Fibroblast of upper back skin (primary cell): ENCODE results near the gene USP36.
"Not testable (repeated sequence)": the region's sequence is repeated elsewhere in the genome, so short reads cannot be mapped to it uniquely, and the experiment has no call there.

Experiments used
- DNase-seq: peaks from one replicate; pipeline ENCODE4 v3.0.0-alpha.2; 2013

The USP36 gene

DNA sequence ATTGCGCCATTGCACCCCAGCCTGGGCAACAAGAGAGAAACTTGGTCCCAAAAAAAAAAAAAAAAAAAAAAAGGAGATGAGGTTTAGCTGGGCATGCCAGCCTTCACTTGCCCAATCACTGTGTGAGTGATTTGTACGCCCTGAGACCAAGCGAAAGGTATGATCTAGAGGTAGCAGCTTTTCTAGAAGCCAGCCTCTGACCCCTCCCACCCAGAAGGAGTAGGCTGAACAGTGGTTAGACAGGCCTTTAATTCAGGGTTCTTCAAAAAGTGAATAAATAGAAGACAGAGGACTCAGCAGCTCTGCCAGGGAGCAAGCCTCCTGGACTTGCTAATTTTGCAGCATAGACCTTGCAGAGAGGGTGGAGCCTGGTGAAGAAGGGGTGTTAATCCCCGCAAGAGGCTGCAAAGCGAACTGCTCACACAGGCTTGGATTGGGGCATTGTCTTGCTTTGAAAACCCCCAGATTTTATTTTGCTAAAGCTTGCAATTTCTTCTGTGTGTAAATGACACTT, 51.4 kb downstream of the USP36 start:
- DNase-seq: no peak

- no peak for DNase-seq
These were observed 52.2 kb downstream of the USP36 start for GRCh38 chr17:78788451-78788850.

- DNase-seq: no peak
These were observed 53.2 kb downstream of the USP36 start for GRCh38 chr17:78787444-78787843.

GRCh38 chr17:78785663-78786057, 55.0 kb downstream of the USP36 start:
- no peak for DNase-seq

DNA sequence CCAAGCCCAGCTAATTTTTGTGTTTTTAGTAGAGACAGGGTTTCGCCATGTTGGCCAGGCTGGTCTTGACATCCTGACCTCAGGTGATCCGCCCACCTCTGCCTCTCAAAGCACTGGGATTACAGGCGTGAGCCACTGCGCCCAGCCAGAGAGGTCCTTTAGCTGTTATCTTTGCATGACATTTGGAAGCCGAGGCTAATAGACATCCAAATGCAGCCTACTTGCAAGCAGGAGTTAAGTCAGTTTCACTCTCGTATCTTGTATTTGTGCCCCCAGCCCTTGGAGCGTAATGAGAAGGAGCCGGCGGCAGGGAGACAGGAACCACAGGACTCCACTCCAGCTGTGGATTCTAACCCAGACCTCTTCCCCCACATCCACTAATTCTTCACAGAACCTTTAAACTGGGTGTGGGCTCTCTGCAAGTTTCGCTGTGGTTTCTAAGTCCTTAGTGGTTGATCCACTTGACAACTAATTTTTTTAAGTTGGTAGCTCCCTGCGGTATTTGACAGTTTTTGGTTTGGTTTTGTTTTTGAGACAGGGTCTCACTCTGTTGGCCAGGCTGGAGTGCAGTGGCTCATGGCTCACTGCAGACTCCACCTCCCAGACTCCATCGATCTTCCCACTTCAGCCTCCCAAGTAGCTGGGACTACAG, 55.5 kb downstream of the USP36 start:
- no peak for DNase-seq

- DNase-seq: no peak
These were observed 56.3 kb downstream of the USP36 start for GRCh38 chr17:78784352-78784751.

GRCh38 chr17:78783711-78784324, 56.8 kb downstream of the USP36 start:
- no peak for DNase-seq

DNA sequence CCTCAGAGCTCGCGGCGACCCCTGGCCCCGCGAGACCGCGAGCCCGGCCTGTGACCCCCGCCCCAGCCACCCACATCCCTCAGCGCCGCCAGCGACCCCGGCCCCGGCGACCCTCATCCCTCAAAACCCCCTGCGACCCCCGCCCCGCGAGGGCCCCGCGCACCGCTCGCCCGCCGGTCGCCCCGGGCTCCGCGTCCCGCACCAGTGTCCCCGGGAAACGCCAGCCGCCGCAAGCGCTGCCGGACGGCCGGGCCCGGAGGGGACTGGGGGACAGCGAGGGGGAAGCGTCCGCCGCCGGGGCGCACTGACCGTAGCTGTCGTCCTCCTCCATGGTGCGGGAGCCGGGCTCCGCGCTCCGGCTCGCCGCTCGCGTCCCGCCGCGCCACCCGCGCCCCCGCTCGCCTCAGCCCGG, 58.7 kb downstream of the USP36 start, which contains the start of gene CYTH1:
Gene CYTH1 (minus strand): TSS at position 381 of the 412 bp plus-strand sequence. CDS start 50 bp downstream, at position 331.
- no peak for DNase-seq

GRCh38 chr17:78781104-78781892, 59.3 kb downstream of the USP36 start:
- DNase-seq: no peak

DNA sequence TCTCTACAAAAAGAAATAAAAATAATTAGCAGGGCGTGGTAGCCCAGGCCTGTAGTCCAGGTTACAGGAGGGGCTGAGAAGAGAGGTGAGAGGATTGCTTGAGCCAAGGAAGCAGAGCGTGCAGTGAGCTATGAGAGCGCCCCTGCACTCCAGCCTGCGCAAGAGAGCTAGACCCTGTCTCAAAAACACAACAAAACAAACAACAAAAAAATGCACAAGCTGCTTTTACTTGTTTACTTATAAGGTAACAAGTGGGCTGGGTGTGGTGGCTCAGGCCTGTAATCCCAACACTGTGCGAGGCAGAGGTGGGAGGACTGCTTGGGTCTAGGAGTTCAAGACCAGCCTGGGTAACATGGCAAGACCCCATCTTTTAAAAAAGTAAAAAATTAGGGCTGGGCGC, 60.3 kb downstream of the USP36 start:
- DNase-seq: no peak

GRCh38 chr17:78779850-78780249, 60.8 kb downstream of the USP36 start:
- no peak for DNase-seq

- not testable (repeated sequence) for DNase-seq
These were observed 61.3 kb downstream of the USP36 start for GRCh38 chr17:78779286-78779651.

- DNase-seq: no peak
These were observed 62.7 kb downstream of the USP36 start for GRCh38 chr17:78777881-78778280.

- DNase-seq: no peak
These were observed 65.5 kb downstream of the USP36 start for GRCh38 chr17:78774956-78775571.

GRCh38 chr17:78774453-78774852, 66.2 kb downstream of the USP36 start:
- no peak for DNase-seq

DNA sequence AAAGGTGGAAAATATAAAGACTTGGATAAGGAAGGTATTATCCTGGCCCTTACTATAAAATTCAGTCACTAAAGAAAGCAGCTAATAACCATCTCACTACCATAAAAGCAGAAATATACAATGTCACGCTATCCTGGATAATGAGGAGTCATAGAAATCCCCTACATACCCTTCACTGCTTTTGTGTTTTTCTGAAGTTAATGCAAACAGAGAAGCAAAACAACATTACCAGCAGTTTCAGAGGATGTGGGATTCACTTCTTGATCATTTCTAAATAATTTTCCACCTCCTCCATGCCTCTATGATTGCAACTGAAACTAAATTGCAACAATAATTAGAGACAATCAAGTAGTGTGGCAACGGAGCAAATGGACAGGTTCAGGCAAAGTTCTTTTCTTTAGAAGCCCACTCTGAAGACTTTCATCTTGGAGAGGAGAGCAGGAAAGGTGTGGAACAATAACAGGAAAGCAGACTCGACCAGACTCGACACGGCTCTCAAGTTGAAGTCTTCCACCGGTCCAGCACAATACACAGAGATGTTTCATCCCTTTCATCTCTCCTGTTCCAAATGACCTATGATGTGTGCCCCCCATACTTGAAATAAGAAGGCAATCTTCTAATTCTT, 68.7 kb downstream of the USP36 start:
- DNase-seq: no peak

DNA sequence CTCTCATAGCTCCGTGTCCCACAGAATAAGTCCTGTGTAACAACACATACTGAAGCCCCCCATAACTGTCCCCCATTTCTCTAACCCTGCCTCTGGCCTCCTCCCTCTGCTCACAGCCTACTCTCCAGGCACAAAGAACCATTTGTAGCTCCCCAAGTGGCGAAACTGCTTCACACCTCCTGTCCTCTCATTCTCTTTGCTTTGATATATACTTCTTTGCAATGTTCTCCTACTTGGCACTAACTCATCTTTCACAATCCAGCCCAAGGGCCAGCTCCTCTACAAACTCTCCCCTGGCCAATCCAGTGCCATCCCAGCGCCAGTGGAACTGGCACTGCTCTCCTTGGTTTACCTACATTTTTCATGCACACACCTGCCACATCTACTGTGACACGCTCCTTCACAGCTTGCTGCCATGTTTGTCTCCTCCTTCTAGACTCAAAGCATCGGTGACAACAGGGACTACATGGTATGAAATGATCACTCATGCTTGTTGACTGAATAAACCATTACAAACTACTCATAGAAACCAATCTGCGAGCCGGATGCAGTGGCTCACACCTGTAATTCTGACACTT, 71.3 kb downstream of the USP36 start:
- no peak for DNase-seq

GRCh38 chr17:78767806-78768205, 72.8 kb downstream of the USP36 start:
- DNase-seq: no peak

DNA sequence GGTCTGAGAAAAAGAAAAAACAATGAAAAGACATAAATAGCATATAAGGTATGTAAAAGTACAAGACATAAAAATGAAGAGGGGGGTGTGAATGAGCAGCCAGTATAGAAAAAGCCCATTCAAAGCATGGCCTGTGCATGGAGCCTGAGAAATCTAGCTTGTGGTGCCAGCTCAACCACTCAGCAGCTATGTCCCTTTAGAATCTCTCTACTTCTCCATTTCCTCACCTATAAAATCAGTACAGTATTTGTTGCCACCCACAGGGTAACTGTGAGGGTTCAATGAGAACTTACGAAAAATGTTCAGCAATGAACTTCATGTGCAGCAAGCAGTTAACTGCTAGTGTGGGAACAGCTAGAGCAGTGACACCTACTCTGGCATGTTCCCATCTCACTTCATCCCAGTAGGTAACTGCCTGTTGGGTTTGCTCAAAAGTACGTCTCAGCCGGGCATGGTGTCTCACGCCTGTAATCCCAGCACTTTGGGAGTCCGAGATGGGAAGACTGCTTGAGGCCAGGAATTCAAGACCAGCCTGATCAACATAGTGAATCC, 73.8 kb downstream of the USP36 start:
- DNase-seq: no peak

GRCh38 chr17:78766225-78766624, 74.4 kb downstream of the USP36 start:
- DNase-seq: no peak

DNA sequence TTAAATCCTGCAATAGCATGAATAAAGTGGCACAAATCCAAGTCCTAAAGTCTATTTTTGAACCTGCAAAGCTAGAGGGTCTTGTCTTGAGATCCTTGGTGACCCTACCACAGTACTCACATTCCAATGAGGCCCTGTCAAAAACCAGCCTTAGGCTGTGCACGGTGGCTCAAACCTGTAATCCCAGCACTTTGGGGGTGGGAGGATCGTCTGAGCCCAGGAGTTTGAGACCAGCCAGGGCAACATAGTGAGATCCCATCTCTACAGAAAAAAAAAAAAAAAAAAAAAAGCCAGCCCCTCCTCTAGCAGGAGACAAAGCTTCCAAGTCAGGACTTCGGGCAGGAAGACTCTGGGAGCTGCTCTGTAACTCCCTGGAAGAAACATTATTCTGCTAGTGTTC, 74.8 kb downstream of the USP36 start:
- no peak for DNase-seq

DNA sequence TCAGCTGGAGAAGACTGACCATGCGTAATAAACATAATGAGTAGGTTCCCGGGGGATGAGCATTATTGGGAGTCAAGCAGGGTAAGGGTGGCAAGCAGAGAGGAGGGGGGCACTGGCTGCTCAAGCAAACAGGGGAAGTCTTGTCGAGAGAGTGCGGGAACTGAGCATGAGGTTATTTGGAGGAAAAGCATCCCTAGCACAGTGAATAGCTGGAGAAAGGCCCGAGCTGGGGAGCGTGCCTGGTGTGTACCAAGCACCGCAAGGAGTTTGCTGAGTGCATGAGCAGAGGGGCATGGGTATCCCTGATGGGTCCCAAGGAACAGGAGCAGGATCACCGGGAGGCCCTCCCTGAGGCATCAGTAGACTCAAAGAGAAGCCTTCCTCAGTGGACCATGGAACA, 75.7 kb downstream of the USP36 start:
- DNase-seq: no peak
